ENCODE results near the gene BCO1.

DNA sequence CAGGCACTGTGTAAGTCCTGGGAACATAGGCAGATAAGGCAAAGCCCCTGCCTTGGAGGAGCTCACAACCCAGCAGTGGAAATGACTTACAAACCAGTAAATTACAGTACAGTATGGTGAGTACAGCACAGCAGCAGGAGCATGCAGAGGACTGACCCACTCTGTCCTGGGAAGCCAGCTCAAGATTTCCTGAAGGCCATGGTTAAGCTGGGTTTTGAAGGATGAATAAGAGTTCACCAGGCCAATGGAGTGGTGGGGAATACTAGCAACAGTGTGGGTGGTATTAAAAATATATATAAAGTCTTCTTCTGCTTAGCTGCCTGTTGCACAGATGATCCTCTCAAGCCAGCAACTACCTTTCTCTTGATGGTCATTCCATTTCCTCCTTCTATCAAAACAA, 73.3 kb downstream of the BCO1 start:
- no peak for TF ChIP-seq POLR2AphosphoS5 (IDR thresholded peaks at IDR 0.05; ENCODE audit: low read depth, low read length)
- TF ChIP-seq POLR2A (IDR thresholded peaks at IDR 0.05; ENCODE audit: low read depth, low read length) = no peak

Data from GM12892 (cell line).